Measurements from ENCODE around the gene PKLR. TPM values are rescaled to one million over a fixed set of nuclear protein-coding genes. Genes with fewer than 3 reads are reported as not detected.

PKLR gene
- total and polyA plus RNA-seq, 8 donors = 0.07 to 0.21 (median 0.14) TPM; not detected in 4

GRCh38 chr1:155245163-155245524 is 56.1 kb downstream of the PKLR start:
- no peaks in the 10 kb centered on the region for H3K9me3 ChIP-seq
- H3K27ac ChIP-seq = peak overlapping the region; percentile 92 to 95
- TF ChIP-seq CTCF (IDR thresholded peaks at IDR 0.05) = no peak
- H3K4me1 ChIP-seq = peaks cover 0 to 48% of the 10 kb centered on the region in 2 donors
- ATAC-seq (no peak), DNase-seq (no peak)
- H3K27me3 ChIP-seq = no peaks in the 10 kb centered on the region
- peaks cover 0 to 19% of the 10 kb centered on the region in 2 donors for H3K36me3 ChIP-seq
- intact Hi-C loops (cut with DNase I) = no loop called here
- peak overlapping the region; percentile 53 to 56 for H3K4me3 ChIP-seq

- peak; percentile 92 for ATAC-seq
- TF ChIP-seq CTCF (IDR thresholded peaks at IDR 0.05) = peak in 1 of 2 donors; percentile 12
- DNase-seq = peak; percentile 94 to 98 (median 98)
- intact Hi-C loops (cut with DNase I) = no loop called here
- Histone ChIP-seq H3K27me3 (no peaks in the 10 kb centered on the region), H3K27ac (peak overlapping the region; percentile 92 to 95), H3K36me3 (peaks cover 0 to 23% of the 10 kb centered on the region in 2 donors), H3K4me3 (peak overlapping the region; percentile 53 to 56), H3K9me3 (no peaks in the 10 kb centered on the region), H3K4me1 (peaks cover 0 to 51% of the 10 kb centered on the region in 2 donors)
Measured at GRCh38 chr1:155244368-155245162, 56.7 kb downstream of the PKLR start.

GRCh38 chr1:155242805-155243358 is 58.4 kb downstream of the PKLR start:
- ATAC-seq (no peak), DNase-seq (no peak)
- no peak for TF ChIP-seq CTCF (IDR thresholded peaks at IDR 0.05)
- H3K27me3 ChIP-seq = no peaks in the 10 kb centered on the region
- H3K4me1 ChIP-seq = peaks cover 0 to 59% of the 10 kb centered on the region in 2 donors
- H3K27ac ChIP-seq = peak overlapping the region; percentile 92 to 95
- intact Hi-C loops (cut with DNase I) = no loop called here
- peaks cover 0 to 27% of the 10 kb centered on the region in 2 donors for H3K36me3 ChIP-seq
- no peaks in the 10 kb centered on the region for H3K9me3 ChIP-seq
- H3K4me3 ChIP-seq = peak overlapping the region in 1 of 2 donors; percentile 53

GRCh38 chr1:155241841-155242264 is 59.4 kb downstream of the PKLR start:
- no peaks in the 10 kb centered on the region for H3K27me3 ChIP-seq
- peak overlapping the region in 1 of 2 donors; percentile 92 for H3K27ac ChIP-seq
- H3K4me1 ChIP-seq = peaks cover 0 to 63% of the 10 kb centered on the region in 2 donors
- H3K9me3 ChIP-seq = no peaks in the 10 kb centered on the region
- intact Hi-C loops (cut with DNase I) = no loop called here
- H3K4me3 ChIP-seq = no peak overlapping the region
- DNase-seq = no peak
- no peak for ATAC-seq
- peaks cover 0 to 27% of the 10 kb centered on the region in 2 donors for H3K36me3 ChIP-seq
- peak in 1 of 2 donors; percentile 20 for TF ChIP-seq CTCF (IDR thresholded peaks at IDR 0.05)

GRCh38 chr1:155241069-155241679 is 60.1 kb downstream of the PKLR start:
- H3K9me3 ChIP-seq = no peaks in the 10 kb centered on the region
- H3K4me1 ChIP-seq = peaks cover 0 to 70% of the 10 kb centered on the region in 2 donors
- ATAC-seq (peak; percentile 50), DNase-seq (peak in 3 of 4 donors; percentile 69 to 81 (median 76))
- peaks cover 0 to 33% of the 10 kb centered on the region in 2 donors for H3K36me3 ChIP-seq
- H3K27me3 ChIP-seq = no peaks in the 10 kb centered on the region
- H3K4me3 ChIP-seq = peak overlapping the region; percentile 30 to 49
- peak overlapping the region in 1 of 2 donors; percentile 92 for H3K27ac ChIP-seq
- intact Hi-C loops (cut with DNase I) = no loop called here
- TF ChIP-seq CTCF (IDR thresholded peaks at IDR 0.05) = no peak
